Fibroblast of lung (primary cell): Measurements from ENCODE around the gene COL9A3. TPM values are rescaled to one million over a fixed set of nuclear protein-coding genes. Genes with fewer than 3 reads are reported as not detected.

Source experiments
- DNase-seq, 2 donors: peaks; one replicate each; pipeline versions ENCODE4 v3.0.0 to v3.0.0-alpha.2; 2010; ENCODE audit warnings: low read depth in 2 of 2
- H2AFZ ChIP-seq: 2 replicates; pipeline ENCODE4 v1.5.1; 2012; ENCODE audit warnings: low read length, control low read depth, inconsistent platforms
- H3K27ac ChIP-seq: 2 replicates; pipeline ENCODE4 v1.5.1; 2011; ENCODE audit warnings: low read length, control low read depth; ENCODE audit not compliant: insufficient read depth
- H3K27me3 ChIP-seq: 2 replicates; pipeline ENCODE4 v1.5.1; 2011; ENCODE audit warnings: mild to moderate bottlenecking, low read length; ENCODE audit not compliant: control insufficient read depth, insufficient read depth
- H3K36me3 ChIP-seq: 2 replicates; pipeline ENCODE4 v1.5.1; 2011; ENCODE audit warnings: low read length; ENCODE audit not compliant: control insufficient read depth, insufficient read depth
- H3K4me1 ChIP-seq: 2 replicates; pipeline ENCODE4 v1.5.1; 2011; ENCODE audit warnings: low read length; ENCODE audit not compliant: control insufficient read depth, insufficient read depth; ENCODE audit errors: extremely low read depth
- H3K4me2 ChIP-seq: 2 replicates; pipeline ENCODE4 v1.5.1; 2011; ENCODE audit warnings: low read length, control low read depth; ENCODE audit not compliant: insufficient read depth; ENCODE audit errors: extremely low read depth
- H3K4me3 ChIP-seq, 4 experiments: fragments of 200-600 bp in 1 of 4; sonication (generic) in 1 of 4; replicated peaks in 1 of 4; 2 replicates each; pipeline ENCODE4 v1.5.1; 2011 to 2016; ENCODE audit warnings: low read length in 4 of 4, low read depth in 3 of 4, mild to moderate bottlenecking in 3 of 4, control low read depth in 2 of 4, inconsistent platforms in 1 of 4, mixed read lengths in 1 of 4; ENCODE audit not compliant: insufficient read depth in 1 of 4; ENCODE audit errors: control extremely low read depth in 1 of 4
- H3K79me2 ChIP-seq: 2 replicates; pipeline ENCODE4 v1.5.1; 2012; ENCODE audit warnings: mild to moderate bottlenecking, low read length, inconsistent platforms; ENCODE audit not compliant: control insufficient read depth, insufficient read depth
- H3K9ac ChIP-seq: 2 replicates; pipeline ENCODE4 v1.5.1; 2011; ENCODE audit warnings: mild to moderate bottlenecking, low read length, control low read depth; ENCODE audit not compliant: insufficient read depth
- H3K9me3 ChIP-seq: 2 replicates; pipeline ENCODE4 v1.5.1; 2012; ENCODE audit warnings: low read depth, low read length; ENCODE audit not compliant: control insufficient read depth, insufficient read depth
- H4K20me1 ChIP-seq: 2 replicates; pipeline ENCODE4 v1.5.1; 2011; ENCODE audit warnings: low read length; ENCODE audit not compliant: control insufficient read depth, insufficient read depth; ENCODE audit errors: extremely low read depth
- EZH2 ChIP-seq: IDR thresholded peaks from 2 replicates; pipeline ENCODE4 v1.5.1; 2012; ENCODE audit warnings: low read length, control low read depth, mild to moderate bottlenecking; ENCODE audit errors: missing control alignments
- polyA plus RNA-seq, 2 donors: library from polyadenylated mRNA; depleted of rRNA in 1 of 2; stranded (reverse) in 1 of 2; unstranded in 1 of 2; fragments of >200 nt; gene quantifications; 2 replicates each; pipeline ENCODE4 v1.2.1, GENCODE V29; 2011 to 2012; ENCODE audit warnings: missing spikeins in 1 of 2
- total RNA-seq: library from RNA; depleted of rRNA; stranded (reverse); fragments of >200 nt; gene quantifications from 2 replicates; pipeline ENCODE4 v1.2.1, GENCODE V29; 2014
- TF ChIP-seq, protein P1 (sequence below), 2 donors: IDR thresholded peaks in 1 of 2; conservative IDR thresholded peaks in 1 of 2; 1 replicate in 1 of 2; 2 replicates in 1 of 2; pipeline ENCODE4 v1.5.1; 2011 to 2012; ENCODE audit warnings: low read length in 2 of 2, control low read depth in 1 of 2, inconsistent platforms in 1 of 2, low read depth in 1 of 2, mild to moderate bottlenecking in 1 of 2

The COL9A3 gene
- total and polyA plus RNA-seq, 2 donors (not counting 1 experiment from before 2014, with no cell fraction given) = 0.17 TPM

DNA sequence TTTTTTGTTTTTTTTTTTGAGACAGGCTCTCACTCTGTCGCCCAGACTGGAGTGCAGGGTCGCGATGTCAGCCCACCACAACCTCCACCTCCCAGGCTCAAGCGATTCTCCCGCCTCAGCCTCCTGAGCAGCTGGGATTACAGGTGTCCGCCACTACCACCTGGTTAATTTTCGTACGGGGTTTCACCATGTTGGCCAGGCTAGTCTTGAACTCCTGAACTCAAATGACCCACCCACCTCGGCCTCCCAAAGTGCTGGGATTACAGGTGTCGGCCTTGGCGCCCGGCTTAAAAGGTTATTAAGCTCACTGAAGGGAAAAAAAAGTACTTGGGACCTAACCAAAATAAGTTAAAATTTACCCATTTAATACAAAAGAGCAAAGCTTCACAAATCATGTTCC lies 42.9 kb downstream of the COL9A3 start:
- H3K79me2 ChIP-seq = peaks cover 9% of the 10 kb centered on the region
- TF ChIP-seq EZH2 = no peak
- TF ChIP-seq, protein P1, sequence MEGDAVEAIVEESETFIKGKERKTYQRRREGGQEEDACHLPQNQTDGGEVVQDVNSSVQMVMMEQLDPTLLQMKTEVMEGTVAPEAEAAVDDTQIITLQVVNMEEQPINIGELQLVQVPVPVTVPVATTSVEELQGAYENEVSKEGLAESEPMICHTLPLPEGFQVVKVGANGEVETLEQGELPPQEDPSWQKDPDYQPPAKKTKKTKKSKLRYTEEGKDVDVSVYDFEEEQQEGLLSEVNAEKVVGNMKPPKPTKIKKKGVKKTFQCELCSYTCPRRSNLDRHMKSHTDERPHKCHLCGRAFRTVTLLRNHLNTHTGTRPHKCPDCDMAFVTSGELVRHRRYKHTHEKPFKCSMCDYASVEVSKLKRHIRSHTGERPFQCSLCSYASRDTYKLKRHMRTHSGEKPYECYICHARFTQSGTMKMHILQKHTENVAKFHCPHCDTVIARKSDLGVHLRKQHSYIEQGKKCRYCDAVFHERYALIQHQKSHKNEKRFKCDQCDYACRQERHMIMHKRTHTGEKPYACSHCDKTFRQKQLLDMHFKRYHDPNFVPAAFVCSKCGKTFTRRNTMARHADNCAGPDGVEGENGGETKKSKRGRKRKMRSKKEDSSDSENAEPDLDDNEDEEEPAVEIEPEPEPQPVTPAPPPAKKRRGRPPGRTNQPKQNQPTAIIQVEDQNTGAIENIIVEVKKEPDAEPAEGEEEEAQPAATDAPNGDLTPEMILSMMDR (conservative IDR thresholded peaks at IDR 0.05 in 1 of 2, IDR thresholded peaks at IDR 0.05 in 1 of 2; ENCODE audit: low read depth in 1 of 2, low read length in 2 of 2) = no peak
- no peaks in the 10 kb centered on the region for H4K20me1 ChIP-seq
- no peak overlapping the region for H2AFZ ChIP-seq
- H3K27ac ChIP-seq = no peak overlapping the region
- H3K4me3 ChIP-seq = peak overlapping the region in 2 of 4 experiments; percentile 59 to 66
- H3K9ac ChIP-seq = no peak overlapping the region
- H3K36me3 ChIP-seq = peaks cover 2% of the 10 kb centered on the region
- no peak for DNase-seq
- peak overlapping the region; percentile 76 for H3K4me2 ChIP-seq
- H3K4me1 ChIP-seq = no peaks in the 10 kb centered on the region
- H3K27me3 ChIP-seq = no peaks in the 10 kb centered on the region
- H3K9me3 ChIP-seq = no peaks in the 10 kb centered on the region

DNA sequence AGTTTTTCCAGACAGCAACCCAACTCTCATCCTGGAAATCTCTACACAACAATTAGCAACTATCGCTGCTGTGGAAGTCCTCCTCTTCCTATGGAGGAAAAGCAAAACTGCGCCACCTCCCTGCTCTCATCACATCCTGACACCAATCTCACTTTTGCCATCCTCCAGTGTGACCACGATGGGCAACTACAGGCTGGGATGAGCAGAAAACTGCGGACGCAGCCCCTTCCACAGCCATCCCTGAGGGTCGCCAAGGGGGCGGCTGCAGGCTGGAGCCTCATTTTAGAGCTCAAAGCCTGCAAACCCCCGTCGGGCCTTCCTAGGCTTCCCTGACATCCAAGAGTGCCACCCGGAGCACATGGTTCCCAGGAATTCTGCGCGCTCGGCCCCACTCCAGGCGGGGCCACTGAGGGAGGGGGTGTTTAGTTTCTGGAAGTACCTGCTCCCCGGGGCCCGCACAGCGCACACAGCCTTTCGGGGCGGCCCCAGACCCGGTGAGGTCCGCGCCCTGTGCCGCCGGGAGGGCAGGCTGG lies 43.6 kb downstream of the COL9A3 start:
- Histone ChIP-seq H3K4me2 (peak overlapping the region; percentile 76), H2AFZ (no peak overlapping the region), H4K20me1 (no peaks in the 10 kb centered on the region), H3K4me1 (no peaks in the 10 kb centered on the region), H3K4me3 (peak overlapping the region; percentile 54 to 66 (median 58)), H3K79me2 (peaks cover 9% of the 10 kb centered on the region), H3K9me3 (no peaks in the 10 kb centered on the region), H3K9ac (peak overlapping the region; percentile 24), H3K27me3 (no peaks in the 10 kb centered on the region), H3K36me3 (peaks cover 2% of the 10 kb centered on the region), H3K27ac (no peak overlapping the region)
- TF ChIP-seq EZH2 = no peak
- TF ChIP-seq, protein P1 (conservative IDR thresholded peaks at IDR 0.05 in 1 of 2, IDR thresholded peaks at IDR 0.05 in 1 of 2; ENCODE audit: low read depth in 1 of 2, low read length in 2 of 2) = peak in 1 of 2 donors; percentile 35
- DNase-seq = peak; percentile 35 to 55

DNA sequence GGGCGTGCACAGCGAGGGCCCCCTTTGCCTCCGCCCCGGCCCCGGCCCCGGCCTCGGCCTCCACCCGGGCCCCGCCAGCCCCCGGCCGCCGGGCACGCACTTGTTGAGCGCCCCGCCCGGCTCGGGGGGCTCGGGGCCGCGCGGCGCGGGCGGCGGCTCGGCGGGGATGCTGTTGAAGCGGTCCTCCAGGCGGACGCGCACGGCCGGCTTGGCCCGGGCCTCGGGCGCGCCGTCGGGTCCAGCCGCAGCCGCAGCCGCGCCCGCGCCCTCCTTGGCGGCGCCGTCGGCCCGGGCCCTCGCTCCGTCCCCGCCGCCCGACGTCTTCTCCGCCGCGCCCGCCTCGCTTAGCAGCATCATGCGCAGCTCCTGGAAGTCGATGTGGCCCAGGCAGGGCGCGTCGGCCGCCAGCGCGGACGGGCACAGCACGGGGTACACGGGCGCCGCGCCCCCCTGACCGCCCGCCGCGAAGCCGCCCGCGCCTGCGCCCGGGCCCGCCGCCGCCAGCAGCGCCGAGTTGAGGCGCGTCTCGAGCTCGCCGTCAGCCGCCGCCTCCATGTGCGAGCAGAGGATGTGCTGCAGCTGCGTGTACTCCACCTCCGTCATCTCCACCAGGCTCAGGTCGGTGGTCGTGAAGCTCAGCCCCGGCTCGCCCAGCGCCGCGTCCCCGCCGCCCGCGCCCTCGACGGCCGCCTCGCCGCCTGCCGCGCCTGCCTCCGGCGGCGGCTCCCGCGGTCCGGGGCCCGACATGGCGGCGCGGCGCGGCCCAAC lies 44.3 kb downstream of the COL9A3 start:
- H4K20me1 ChIP-seq = no peaks in the 10 kb centered on the region
- peak overlapping the region; percentile 29 to 59 (median 56) for H3K4me3 ChIP-seq
- H3K4me2 ChIP-seq = peak overlapping the region; percentile 76
- peaks cover 9% of the 10 kb centered on the region for H3K79me2 ChIP-seq
- H3K4me1 ChIP-seq = no peaks in the 10 kb centered on the region
- H3K27ac ChIP-seq = no peak overlapping the region
- TF ChIP-seq, protein P1 (conservative IDR thresholded peaks at IDR 0.05 in 1 of 2, IDR thresholded peaks at IDR 0.05 in 1 of 2; ENCODE audit: low read depth in 1 of 2, low read length in 2 of 2) = no peak
- peaks cover 2% of the 10 kb centered on the region for H3K36me3 ChIP-seq
- H2AFZ ChIP-seq = peak overlapping the region; percentile 88
- H3K9ac ChIP-seq = peak overlapping the region; percentile 36
- peak in 1 of 2 donors; percentile 25 for DNase-seq
- H3K27me3 ChIP-seq = no peaks in the 10 kb centered on the region
- H3K9me3 ChIP-seq = no peaks in the 10 kb centered on the region
